CD4-positive, alpha-beta T cell treated with Interleukin-12 subunit alpha and Interleukin-12 subunit beta, for 1 hour (primary cell): Measurements from ENCODE around the gene TMEM123.
A peak's percentile ranks its signal among the peaks of the same experiment; 100 is the strongest.

ENCODE experiments used
- DNase-seq: peaks from one replicate; pipeline ENCODE4 v3.0.0-alpha.2; 2020

TMEM123 gene

DNA sequence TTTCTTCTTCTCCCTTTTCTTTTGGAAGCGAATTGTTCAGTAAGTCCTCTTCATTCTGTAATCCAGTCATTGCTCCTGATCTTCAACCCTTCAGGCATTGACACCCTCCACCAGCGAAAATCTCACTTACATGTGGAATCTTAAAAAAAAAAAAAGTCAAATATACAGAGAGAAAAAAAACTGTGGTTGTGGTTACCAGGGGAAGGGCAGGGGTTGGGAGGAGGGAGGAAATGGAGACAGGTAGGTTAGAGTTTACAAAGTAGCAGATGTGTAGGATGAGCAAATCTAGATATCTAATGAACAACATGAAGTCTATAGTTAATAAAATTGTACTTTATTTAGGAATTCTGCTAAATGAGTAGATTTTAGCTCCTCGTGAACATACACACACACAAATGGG is 17.7 kb upstream of the TMEM123 start:
- DNase-seq: peak; percentile 52

DNA sequence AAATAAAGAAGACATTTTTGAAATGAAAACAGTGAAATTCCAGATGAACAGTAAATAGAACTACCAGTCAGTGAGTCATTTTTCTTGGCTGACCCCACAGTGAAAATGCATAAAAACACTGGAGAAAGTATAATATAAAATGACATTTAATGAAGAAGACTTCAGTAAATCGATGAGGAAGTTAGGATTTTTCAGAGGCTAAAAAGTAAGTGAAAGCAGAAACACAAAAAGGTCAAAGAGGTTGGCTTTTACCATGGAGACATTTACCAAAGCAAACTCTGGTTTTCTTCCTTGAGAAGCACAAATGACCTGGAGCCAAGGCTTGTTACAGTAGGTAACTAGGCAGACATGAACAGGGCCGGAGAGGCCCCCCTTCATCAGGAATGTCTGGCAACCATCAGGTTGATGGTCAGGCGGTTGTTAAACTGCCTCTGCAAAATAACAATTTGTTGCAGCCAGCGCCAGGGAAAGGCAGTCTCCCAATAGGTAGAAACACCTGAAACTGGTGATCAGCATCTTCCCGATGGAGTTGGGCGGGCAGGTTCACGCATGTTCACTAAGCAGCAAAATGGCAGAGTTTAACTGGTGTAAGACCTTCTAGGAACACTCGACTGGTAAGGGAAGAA is 16.7 kb upstream of the TMEM123 start:
- DNase-seq: no peak

DNA sequence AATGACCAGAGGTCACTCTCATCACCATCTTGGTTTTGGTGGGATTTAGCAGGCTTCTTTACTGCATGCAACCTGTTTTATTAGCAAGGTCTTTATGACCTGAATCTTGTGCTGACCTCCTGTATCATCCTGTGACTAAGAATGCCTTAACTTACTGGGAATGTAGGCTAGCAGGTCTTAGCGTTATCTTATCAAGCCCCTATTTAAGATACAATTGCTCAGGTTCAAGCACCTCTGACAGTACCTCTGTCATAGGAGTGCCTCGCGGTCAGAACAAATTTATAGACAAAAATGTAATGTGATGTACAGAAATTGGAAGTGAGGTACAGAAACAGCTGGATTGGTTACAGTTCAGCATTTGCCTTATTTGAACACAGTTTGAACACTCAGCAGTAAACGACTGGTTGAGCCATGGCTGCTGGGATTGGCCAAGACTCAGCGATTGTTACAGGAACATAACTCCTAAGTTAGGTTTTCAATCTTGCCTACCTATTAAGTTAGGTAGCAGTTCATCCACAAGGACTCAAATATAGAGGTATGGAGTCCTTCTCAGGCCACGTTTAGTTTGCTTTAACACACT is 16.1 kb upstream of the TMEM123 start:
- no peak for DNase-seq

DNA sequence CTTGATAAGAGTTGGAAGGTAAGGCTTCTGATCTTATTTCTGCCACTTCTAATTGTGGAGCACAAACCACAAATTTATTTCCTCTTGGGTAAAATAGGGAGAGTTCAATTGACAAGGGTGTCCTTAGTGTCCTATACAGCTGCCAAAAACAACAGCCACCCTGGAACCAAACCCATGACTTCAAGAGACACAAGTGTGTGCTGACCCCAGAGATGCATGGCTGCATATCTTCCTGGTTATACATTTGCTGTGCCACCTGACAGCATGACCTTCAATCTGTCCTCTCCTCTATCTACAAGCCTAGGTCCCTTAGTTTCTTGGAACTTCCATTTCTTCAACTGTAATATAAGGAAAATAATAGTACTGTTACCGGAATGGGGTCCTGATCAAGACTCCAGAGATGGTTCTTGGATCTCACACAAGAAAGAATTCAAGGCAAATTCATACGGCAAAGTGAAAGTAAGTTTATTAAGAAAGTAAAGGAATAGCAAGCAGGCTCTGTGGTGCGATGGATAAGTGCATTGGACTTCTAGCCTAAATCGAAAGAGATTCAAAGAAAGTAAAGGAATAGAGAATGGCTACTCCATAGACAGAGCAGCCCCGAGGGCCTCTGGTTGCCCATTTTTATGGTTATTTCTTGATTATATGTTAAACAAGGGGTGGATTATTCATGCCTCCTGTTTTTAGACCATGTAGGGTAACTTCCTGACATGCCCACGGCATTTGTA is 15.5 kb upstream of the TMEM123 start:
- no peak for DNase-seq

DNA sequence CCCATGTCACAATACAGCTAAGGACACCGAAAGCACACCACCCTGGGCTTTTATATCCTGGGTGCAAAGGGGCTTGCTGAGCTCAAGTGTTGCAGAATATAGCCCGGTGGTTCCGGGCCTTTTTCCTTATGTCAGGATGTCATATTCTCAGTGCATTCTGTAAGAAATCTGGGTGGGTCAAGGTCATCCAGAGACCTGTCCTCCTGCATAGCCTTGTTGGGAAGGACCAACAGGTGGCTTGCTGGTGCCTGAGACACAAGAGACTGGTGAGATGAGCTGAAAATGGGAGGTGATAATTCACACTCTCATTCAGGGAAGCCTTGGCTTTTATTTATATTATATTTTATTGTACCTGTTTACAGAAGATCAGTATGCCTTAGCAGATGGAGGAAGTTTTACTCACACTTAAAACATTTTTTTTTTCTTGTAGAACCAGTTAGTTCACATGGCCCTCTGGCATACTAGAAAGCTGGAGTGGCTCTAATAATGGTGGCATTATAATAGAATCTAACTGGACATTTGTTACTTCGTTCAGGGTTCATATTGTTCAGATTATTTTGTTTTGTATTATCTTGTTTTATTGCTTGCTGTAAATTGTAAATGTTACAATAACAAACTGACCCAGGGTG is 14.6 kb upstream of the TMEM123 start:
- no peak for DNase-seq

DNA sequence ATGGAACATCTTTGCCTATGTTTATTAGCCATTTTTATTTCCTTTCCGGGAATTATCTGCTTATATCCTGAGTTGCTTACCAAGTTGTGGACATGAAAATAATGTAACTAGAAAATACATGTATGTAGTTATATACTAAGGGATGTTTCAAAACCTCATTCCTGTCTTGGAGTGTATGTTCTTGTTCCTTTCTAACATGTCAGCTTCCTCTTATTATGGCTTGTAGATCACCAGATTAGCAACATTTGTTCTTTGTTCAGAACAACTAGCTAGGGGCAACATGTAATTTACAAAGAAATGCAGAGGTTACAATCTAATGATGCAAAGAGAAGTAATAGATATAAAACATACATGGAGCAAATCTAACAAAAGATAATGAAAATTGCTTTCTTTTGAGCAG is 13.1 kb upstream of the TMEM123 start:
- DNase-seq: no peak

DNA sequence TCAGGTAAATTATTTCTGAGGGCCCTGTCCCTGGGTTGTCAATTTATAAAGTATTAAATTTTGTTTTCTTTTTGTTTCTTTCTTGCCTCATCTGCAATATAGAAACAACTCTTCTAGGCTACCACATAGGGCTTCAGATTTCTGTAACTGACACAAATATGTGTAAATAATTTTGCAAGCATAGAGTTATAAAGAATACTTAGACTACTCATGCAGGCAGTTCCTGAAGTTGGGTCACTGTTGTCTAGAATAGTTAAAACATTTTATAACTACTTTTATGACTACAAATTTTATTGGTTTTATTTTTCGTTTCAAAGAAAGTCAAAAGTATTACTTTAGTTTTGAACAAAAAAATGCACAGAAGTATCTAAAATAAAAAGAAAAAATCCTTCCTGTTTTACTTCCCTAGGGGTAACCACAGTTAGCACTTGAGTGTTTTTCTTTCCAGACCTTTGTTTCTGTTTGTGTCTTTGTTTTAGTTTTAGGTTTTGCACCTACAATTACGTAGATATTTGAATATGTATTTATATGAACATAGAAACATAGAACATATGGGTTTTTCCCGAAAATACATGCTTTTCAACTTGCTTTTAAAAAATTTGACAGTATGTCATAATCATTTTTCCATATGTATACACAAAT is 12.4 kb upstream of the TMEM123 start:
- DNase-seq: no peak

DNA sequence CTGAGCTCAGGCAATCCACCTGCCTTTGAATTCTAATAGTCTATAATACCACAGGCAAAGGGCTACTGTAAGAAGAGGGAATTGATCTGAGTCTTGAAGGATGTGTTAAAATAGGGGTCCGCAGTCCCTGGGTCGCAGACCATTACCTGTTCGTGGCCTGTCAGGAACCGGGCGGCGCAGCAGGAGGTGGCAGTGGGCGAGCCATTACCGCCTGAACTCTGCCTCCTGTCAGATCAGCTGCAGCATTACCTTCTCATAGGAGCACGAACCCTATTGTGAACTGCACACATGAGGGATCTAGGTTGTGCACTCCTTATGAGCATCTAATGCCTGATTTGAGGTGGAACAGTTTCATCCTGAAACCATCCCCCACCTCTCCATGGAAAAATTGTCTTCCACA is 11.5 kb upstream of the TMEM123 start:
- no peak for DNase-seq

DNA sequence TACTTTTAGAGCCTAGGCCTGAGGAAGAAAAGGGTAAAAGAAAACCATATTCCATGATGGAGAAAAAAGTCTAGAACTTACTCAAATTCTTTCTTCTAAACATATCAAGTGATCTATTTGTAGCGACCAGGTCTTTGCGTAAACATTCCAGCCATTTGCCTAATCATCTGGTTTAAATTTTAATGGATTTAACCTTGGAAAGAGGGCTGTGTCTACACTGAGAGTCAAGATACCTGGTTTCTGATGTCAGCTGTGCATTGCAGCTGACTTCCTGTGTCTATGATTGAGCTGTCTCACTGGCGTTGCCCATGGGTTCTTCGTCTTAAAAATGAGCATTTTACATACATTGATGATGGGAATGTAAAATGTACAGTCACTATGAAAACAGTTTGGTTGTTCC is 10.0 kb upstream of the TMEM123 start:
- DNase-seq: no peak

DNA sequence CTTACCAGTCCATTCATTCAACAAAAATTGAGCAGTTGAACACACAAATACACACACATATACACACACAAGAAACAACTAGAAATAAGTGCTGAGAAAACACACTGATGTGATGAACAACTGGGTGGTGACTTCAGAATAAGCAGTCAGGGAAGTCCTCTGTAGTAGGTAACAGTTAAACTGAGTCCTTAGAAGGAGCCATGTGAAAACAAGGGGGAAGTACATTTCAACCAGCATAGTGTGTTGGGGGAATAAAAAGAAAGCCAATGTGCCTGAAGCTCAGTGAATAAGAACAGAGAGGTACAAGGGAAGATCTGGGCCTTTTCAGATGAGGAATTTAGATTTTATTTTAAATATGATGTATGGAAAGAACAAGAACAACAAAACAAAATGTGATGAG is 6.8 kb upstream of the TMEM123 start:
- DNase-seq: no peak

DNA sequence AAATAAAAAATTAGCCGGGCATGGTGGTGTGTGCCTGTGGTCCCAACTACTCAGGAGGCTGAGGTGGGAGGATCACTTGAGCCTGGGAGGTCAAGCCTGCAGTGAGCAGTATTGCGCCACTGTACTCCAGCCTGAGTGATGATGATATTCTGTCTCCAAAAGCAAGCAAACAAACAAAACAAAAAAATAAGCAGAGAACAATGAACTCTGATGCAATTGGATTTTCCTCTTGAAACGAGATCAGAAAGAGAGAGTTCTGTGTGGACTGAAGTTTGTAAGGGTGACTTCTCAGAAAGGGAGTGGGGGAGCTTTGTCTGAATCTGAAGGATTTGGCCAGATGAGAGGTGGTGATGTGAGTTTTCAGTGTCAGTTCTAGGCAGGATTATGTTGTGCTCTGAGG is 6.0 kb upstream of the TMEM123 start:
- no peak for DNase-seq

DNA sequence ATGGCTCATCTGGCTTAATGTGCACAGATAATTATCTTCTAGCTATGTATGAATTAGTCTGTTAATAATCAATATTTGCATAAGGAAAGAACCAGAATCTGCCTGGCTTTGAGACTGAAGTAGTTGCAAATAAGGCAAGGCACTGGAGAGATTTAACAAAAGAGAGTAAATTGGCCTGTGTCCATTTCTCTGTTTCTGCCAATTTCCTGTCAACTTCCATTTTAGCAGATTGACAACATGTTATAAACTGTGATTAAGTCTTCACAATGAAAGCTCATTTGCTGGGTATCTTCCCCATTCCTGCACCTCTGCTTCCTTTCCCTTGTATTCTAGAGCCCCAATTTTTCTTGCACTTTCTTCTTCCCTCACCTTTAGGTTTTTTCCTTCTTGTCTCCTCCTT is 5.3 kb upstream of the TMEM123 start:
- DNase-seq: no peak

DNA sequence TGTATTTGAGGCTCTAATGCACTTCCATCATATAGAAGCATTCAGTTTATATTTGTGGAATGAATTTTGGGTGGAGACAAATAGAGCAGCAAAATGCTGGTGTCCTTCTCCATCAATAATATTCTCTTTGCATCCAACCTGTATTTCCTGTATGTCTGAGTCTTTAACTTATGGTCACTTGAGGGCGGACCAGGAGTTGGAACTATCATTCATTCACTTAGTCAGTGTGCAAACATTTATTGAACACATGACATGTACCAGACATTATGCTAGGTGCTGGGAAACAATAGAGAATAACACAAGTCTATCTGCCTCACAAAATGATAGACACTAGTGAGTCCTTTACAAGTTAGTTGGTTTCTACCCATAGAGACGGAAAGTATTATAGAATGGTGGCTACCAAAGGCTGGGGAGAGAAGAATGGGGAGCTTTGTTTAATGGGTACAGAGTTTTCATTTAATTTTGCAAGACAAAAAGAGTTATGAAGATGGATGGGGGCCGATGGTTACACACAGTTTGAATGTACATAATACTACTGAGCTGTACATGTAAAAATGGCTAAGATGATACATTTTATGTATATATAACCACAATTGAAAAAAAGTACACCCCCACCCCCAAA is 4.6 kb upstream of the TMEM123 start:
- DNase-seq: no peak

DNA sequence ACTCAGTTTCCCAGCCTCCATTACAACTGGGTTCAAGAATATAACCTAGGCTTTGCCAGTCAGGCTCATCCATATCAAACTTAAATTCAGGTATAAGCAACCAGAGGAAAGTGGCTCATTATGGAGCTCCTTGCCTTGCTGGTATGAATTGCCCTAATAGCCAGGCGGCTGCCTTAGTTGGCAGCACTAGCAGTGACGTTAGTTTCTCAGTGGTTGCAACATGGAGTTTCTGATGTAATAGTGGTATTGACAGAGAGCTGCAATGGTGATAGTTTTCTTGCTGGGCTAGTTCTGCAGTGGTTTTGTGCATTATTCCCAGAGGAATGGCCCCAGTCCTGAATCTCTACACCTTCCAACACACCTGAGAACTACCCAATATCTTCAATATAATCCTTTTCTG is 3.8 kb upstream of the TMEM123 start:
- no peak for DNase-seq

DNA sequence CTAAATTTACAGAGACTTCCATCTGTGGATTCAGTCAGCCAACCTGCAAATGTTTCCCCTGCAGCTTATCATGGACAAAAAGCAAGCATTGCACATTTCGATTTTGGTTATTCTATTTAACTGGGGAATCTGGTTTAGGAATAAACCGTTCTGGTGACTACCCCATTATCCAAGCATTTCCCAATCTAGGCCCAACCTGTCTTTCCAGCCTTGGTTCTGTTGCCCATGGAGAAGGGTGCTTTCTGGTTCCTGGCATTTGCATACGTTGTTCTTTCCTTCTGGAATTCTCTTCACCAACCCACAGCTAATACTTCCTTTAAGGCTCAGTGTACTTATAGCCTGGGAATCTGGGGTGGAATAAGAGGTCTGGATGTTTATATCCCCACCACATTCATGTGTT is 1.4 kb upstream of the TMEM123 start:
- no peak for DNase-seq

DNA sequence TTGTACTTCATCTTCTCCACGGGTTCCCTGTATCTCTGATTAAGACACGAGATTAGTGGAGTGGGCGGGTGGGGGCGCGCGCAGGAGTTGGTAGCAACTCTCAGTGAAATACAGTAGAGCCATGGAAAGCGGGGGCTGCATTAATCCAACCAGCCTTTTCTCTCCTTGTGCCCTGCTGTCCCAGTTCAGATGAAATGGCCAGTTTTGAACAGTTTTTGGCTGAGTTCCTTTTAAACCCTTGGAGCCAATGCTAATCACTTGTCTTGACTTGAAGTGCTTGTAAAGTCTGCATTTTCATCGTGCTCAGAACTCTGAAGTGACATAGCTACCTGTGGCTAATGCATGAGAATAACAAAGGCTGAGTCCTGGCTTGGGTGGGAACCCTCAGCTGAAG is 734 bp upstream of the TMEM123 start:
- DNase-seq: no peak

DNA sequence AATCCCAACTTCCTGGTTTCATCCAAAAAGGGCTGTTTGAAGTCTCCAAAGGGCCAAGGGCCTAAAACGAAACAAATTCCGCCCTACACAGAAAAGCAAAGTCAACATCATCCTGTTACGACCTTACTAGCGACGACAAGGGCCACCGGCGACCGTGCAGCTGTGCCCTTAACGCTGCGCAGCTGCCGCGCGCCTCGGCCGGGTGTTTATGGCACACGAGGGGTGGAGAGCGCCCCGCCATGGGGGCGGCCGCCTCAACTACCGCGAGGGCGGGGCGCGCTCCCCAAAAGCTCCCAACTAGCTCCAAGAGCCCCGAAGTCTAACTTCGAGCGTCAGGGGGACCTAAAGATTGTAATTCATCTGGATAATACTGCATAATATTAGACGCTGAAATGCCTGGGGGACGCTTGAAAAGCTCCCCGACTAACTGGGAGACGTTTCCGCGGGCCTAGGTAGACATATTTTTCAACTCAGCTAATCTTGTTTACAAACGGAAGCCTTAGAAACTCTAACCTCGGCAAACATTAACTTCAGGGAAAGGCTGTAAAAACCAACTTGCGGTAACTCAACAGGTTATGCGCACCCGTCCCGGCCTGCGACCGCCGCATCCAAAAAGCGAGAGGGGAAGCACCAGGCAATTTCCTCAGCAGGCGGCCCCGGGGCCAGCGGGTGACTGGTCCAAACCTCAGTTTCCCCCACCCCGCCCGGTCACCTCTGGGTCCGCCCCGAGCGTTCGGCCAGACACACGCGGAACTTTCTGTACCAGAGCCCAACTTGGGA is 694 bp downstream of the TMEM123 start:
- peak; percentile 80 for DNase-seq

DNA sequence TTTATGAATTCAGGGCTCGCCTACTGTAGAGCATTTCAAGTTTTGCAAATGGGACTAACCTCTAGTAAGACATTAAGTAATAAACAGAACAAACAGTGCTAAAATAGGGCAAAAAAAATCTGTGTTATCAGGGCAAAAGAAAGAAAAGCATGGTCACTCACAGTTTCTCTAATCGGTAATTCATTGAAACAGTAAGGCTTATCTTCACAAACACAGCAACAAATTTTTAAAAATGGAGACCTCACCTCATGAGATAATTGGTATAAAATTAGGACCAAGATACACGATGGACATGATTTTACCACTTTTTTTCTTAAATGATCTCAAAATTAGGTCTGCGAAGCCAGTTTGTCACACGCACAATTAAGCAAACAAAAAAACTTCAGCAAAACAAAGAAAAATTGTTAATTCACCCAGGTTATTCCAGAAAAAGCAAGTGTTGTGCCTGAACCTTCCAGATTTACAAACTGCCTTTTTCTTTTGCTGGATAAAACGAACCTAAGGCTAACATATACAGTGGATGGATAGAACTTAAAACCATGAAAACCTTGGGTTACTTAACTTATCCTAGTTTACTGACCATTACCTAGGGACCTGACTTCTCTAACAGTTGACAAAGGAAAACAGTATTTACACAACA is 1.4 kb downstream of the TMEM123 start:
- DNase-seq: no peak

DNA sequence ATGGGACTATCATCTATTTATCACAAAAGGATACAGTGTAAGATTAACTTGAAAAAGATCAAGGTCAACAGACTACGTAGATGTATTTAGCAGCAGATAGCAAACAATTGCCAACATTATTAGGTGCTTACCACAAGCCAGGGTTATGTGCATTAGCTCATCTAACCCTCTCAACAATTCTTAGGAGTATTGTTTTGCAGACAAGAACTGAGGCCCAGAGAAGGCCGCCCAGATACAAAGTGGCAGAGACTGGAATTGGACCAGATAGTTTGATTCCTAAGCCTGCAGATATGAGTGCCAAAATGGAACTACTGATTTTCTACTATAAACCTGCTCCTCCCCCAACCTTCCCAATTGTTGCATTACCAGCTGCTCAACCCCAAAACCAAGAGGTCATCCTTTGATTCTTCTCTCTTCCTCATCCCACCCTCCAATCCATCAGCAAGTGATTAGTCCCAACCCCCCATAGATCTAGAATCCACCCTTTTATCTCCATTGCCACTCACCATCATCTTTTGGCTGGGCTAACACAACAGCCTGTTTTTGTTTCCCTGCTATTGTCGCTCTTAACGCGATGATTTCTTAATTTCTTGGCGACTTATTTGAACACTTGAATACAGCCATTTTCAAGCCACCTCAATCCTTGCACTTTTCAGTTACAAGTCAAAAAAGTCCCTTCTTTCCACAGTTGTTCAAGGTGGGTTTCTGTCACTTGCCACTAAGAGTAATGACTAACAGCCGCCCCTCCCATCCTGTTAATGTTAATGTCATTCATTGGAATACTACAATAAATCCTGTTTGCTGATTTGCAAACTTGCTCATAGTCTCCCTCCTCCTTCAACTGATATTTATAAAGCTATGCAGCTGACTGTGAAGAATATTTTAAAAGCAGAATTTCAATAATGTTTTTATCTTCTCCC is 2.7 kb downstream of the TMEM123 start:
- no peak for DNase-seq

DNA sequence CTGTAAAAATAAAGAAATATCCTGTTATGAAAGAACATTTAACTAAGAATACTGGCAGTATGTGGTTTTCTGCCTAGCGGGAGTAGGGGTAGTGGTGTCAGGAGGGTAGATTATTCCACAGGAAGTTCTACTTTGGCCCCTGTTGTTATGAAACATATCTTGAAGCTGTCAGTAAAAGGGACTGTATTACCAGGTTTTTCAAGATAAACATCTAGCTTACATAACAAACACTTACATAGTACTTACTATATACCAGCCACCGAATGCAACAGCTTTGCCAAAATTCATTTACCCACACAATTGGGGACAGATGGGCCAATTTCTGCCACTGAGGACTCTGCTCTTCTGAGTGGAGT is 3.7 kb downstream of the TMEM123 start:
- peak; percentile 25 for DNase-seq
